Neural progenitor cell (in vitro differentiated cells): ENCODE results near the gene AK8. TPM values are rescaled to one million over a fixed set of nuclear protein-coding genes. Genes with fewer than 3 reads are reported as not detected.

ENCODE experiments used
- DNase-seq: peaks from one replicate; pipeline ENCODE4 v3.0.0-alpha.2; 2016; ENCODE audit warnings: low spot score
- H2AFZ ChIP-seq: fragments of 200-600 bp; sonication (generic); replicated peaks from 2 replicates; pipeline ENCODE4 v1.6.1; 2016; ENCODE audit warnings: antibody characterized with exemption
- H3F3A ChIP-seq: fragments of 200-600 bp; sonication (generic); 2 replicates; pipeline ENCODE4 v1.6.1; 2016; ENCODE audit warnings: antibody characterized with exemption, low read depth
- H3K27ac ChIP-seq: fragments of 200-600 bp; sonication (generic); 2 replicates; pipeline ENCODE4 v1.5.1; 2016; ENCODE audit warnings: mild to moderate bottlenecking
- H3K27me3 ChIP-seq: fragments of 200-600 bp; sonication (generic); 2 replicates; pipeline ENCODE4 v1.6.1; 2016; ENCODE audit warnings: mild to moderate bottlenecking, moderate library complexity
- H3K36me3 ChIP-seq: fragments of 200-600 bp; sonication (generic); 2 replicates; pipeline ENCODE4 v1.5.1; 2016
- H3K4me1 ChIP-seq: fragments of 200-600 bp; sonication (generic); 2 replicates; pipeline ENCODE4 v1.6.1; 2016; ENCODE audit warnings: mixed run types
- H3K4me2 ChIP-seq: fragments of 200-600 bp; sonication (generic); 2 replicates; pipeline ENCODE4 v1.6.1; 2016
- H3K4me3 ChIP-seq: fragments of 200-600 bp; sonication (generic); 2 replicates; pipeline ENCODE4 v1.5.1; 2016
- H3K79me2 ChIP-seq: fragments of 200-600 bp; sonication (generic); 2 replicates; pipeline ENCODE4 v1.6.1; 2016; ENCODE audit warnings: low read depth
- H3K9ac ChIP-seq: fragments of 200-600 bp; sonication (generic); 2 replicates; pipeline ENCODE4 v1.6.1; 2016
- H3K9me3 ChIP-seq: fragments of 200-600 bp; sonication (generic); 2 replicates; pipeline ENCODE4 v1.5.1; 2016; ENCODE audit warnings: low read depth
- H4K20me1 ChIP-seq: fragments of 200-600 bp; sonication (generic); 2 replicates; pipeline ENCODE4 v1.6.1; 2016; ENCODE audit warnings: low read depth
- H3K27ac Mint-ChIP-seq: 3 replicates; pipeline ENCODE4 v1.8.0; 2021; ENCODE audit warnings: mixed read lengths
- H3K27me3 Mint-ChIP-seq: 2 replicates; pipeline ENCODE4 v1.8.0; 2022; ENCODE audit warnings: low read depth, mild to moderate bottlenecking, inconsistent platforms, moderate library complexity, mixed read lengths; ENCODE audit not compliant: insufficient read depth
- H3K36me3 Mint-ChIP-seq: 3 replicates; pipeline ENCODE4 v1.8.0; 2021; ENCODE audit warnings: mixed read lengths
- H3K4me1 Mint-ChIP-seq: 3 replicates; pipeline ENCODE4 v1.8.0; 2021; ENCODE audit warnings: mixed read lengths
- H3K4me3 Mint-ChIP-seq: 3 replicates; pipeline ENCODE4 v1.8.0; 2021; ENCODE audit warnings: mild to moderate bottlenecking, moderate library complexity, mixed read lengths
- H3K9me3 Mint-ChIP-seq: 3 replicates; pipeline ENCODE4 v1.8.0; 2020; ENCODE audit warnings: mixed read lengths
- EZH2 ChIP-seq: fragments of 200-600 bp; sonication (generic); IDR thresholded peaks from 2 replicates; pipeline ENCODE4 v1.6.1; 2017; ENCODE audit warnings: antibody characterized with exemption, mild to moderate bottlenecking, moderate library complexity
- EZH2phosphoT487 ChIP-seq: fragments of 200-600 bp; sonication (generic); IDR thresholded peaks from 2 replicates; pipeline ENCODE4 v1.6.1; 2017; ENCODE audit warnings: antibody characterized with exemption
- total RNA-seq: library from RNA; depleted of rRNA; stranded (reverse); fragments of >200 nt; gene quantifications from 2 replicates; pipeline ENCODE4 v1.2.3, GENCODE V29; 2015; ENCODE audit warnings: low replicate concordance
- TF ChIP-seq, protein P1 (sequence below): fragments of 200-600 bp; sonication (generic); IDR thresholded peaks from 2 replicates; pipeline ENCODE4 v1.5.1; 2017; ENCODE audit warnings: antibody characterized with exemption, mild to moderate bottlenecking

AK8 gene
- total RNA-seq, 1 donor from 2014 or later: 0.43 TPM

DNA sequence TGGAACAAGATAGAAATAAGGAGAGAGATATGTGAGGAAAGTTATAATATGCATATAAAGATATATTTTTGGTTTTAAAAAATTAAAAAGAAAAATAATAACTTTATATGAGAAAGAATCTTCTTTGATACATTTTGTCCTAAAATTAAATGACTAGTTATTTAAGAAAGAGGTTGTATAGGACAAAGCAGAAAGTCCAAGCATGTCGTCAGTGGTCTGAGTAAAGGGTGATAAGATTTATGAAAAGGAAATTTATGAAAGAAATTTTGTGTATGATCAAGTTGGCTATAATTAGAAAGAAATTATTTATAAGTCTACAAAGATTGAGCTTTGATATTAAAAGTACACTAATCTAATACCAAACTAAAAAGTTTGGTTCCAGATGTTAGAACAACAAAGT is 175.8 kb downstream of the AK8 start:
- peaks cover 21% of the 10 kb centered on the region for H3K9me3 Mint-ChIP-seq
- peaks cover 2% of the 10 kb centered on the region for H3F3A ChIP-seq
- no peaks in the 10 kb centered on the region for H3K36me3 Mint-ChIP-seq
- no peaks in the 10 kb centered on the region for H3K36me3 ChIP-seq
- TF ChIP-seq EZH2phosphoT487: no peak
- TF ChIP-seq, protein P1, sequence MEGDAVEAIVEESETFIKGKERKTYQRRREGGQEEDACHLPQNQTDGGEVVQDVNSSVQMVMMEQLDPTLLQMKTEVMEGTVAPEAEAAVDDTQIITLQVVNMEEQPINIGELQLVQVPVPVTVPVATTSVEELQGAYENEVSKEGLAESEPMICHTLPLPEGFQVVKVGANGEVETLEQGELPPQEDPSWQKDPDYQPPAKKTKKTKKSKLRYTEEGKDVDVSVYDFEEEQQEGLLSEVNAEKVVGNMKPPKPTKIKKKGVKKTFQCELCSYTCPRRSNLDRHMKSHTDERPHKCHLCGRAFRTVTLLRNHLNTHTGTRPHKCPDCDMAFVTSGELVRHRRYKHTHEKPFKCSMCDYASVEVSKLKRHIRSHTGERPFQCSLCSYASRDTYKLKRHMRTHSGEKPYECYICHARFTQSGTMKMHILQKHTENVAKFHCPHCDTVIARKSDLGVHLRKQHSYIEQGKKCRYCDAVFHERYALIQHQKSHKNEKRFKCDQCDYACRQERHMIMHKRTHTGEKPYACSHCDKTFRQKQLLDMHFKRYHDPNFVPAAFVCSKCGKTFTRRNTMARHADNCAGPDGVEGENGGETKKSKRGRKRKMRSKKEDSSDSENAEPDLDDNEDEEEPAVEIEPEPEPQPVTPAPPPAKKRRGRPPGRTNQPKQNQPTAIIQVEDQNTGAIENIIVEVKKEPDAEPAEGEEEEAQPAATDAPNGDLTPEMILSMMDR: no peak
- TF ChIP-seq EZH2: no peak
- no peak overlapping the region for H3K27ac ChIP-seq
- H3K9ac ChIP-seq: no peak overlapping the region
- no peaks in the 10 kb centered on the region for H3K79me2 ChIP-seq
- DNase-seq: no peak
- H3K27ac Mint-ChIP-seq: no peak overlapping the region
- peaks cover 2% of the 10 kb centered on the region for H3K27me3 Mint-ChIP-seq
- no peak overlapping the region for H2AFZ ChIP-seq
- no peaks in the 10 kb centered on the region for H3K4me1 Mint-ChIP-seq
- H3K4me1 ChIP-seq: no peaks in the 10 kb centered on the region
- H3K4me3 Mint-ChIP-seq: no peak overlapping the region
- H3K9me3 ChIP-seq: peaks cover 14% of the 10 kb centered on the region
- no peaks in the 10 kb centered on the region for H3K27me3 ChIP-seq
- no peak overlapping the region for H3K4me2 ChIP-seq
- H4K20me1 ChIP-seq: no peaks in the 10 kb centered on the region
- no peak overlapping the region for H3K4me3 ChIP-seq

DNA sequence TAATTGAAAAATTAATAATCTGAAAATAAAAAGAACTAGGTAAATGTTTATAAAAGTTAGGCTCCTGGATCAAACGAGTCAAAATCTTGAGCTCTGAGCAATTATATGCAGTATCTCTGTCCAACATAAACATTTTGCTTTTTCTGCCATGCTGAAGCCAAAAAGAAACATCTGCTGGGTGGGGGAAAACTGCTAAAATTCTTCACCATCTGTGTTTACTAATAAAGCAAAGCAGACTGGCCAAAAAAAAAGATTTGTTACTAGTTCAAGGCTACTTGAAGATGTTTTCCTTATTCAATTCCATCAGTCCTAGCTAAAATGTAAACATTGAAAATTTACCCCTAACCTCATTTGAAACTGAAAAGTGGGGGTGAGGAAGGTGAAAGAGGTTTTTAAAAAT is 178.1 kb downstream of the AK8 start:
- no peaks in the 10 kb centered on the region for H3K27me3 ChIP-seq
- no peak overlapping the region for H3K4me2 ChIP-seq
- DNase-seq: no peak
- no peaks in the 10 kb centered on the region for H3K36me3 ChIP-seq
- peaks cover 5% of the 10 kb centered on the region for H3F3A ChIP-seq
- Mint-ChIP-seq H3K4me3 (no peak overlapping the region), H3K4me1 (no peaks in the 10 kb centered on the region), H3K36me3 (peaks cover 3% of the 10 kb centered on the region), H3K27ac (no peak overlapping the region), H3K27me3 (peaks cover 2% of the 10 kb centered on the region), H3K9me3 (peaks cover 37% of the 10 kb centered on the region)
- H3K9ac ChIP-seq: no peak overlapping the region
- H2AFZ ChIP-seq: no peak overlapping the region
- no peaks in the 10 kb centered on the region for H3K4me1 ChIP-seq
- TF ChIP-seq EZH2phosphoT487 (no peak), EZH2 (no peak)
- TF ChIP-seq, protein P1: no peak
- peaks cover 16% of the 10 kb centered on the region for H3K9me3 ChIP-seq
- no peak overlapping the region for H3K4me3 ChIP-seq
- no peaks in the 10 kb centered on the region for H3K79me2 ChIP-seq
- H4K20me1 ChIP-seq: no peaks in the 10 kb centered on the region
- H3K27ac ChIP-seq: no peak overlapping the region

DNA sequence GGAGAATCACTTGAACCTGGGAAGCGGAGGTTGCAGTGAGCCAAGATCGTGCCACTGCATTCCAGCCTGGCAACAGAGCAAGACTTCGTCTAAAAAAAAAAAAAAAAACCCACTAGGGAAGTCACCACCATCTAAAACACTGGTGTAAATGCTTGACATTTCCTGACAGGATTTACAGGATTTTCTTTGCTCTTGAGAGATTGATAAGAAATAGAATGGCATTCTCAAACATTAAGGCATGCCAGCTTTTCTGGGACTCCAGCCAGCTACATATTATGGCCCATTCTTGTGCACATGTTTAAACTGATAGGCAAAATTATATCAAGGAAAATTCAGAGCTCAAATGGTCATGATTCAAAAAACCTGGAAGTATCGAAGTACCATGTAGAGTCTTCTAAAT is 179.1 kb downstream of the AK8 start:
- Histone ChIP-seq H3K4me1 (no peaks in the 10 kb centered on the region), H3K27ac (no peak overlapping the region), H3K36me3 (no peaks in the 10 kb centered on the region), H3K27me3 (no peaks in the 10 kb centered on the region), H3K79me2 (no peaks in the 10 kb centered on the region), H3K9ac (no peak overlapping the region), H4K20me1 (no peaks in the 10 kb centered on the region), H3K4me3 (no peak overlapping the region), H3F3A (peaks cover 5% of the 10 kb centered on the region), H2AFZ (no peak overlapping the region), H3K9me3 (peaks cover 16% of the 10 kb centered on the region), H3K4me2 (no peak overlapping the region)
- Mint-ChIP-seq H3K4me1 (no peaks in the 10 kb centered on the region), H3K36me3 (peaks cover 3% of the 10 kb centered on the region), H3K4me3 (no peak overlapping the region), H3K9me3 (peaks cover 41% of the 10 kb centered on the region), H3K27ac (no peak overlapping the region), H3K27me3 (peaks cover 3% of the 10 kb centered on the region)
- no peak for TF ChIP-seq EZH2
- TF ChIP-seq EZH2phosphoT487: no peak
- TF ChIP-seq, protein P1: no peak
- DNase-seq: no peak
